GM19035 (cell line): ENCODE data around the gene OR8K3.

Experiments used
- ATAC-seq: cut with Tn5 transposase; IDR thresholded peaks from one replicate; pipeline ENCODE4 v1.9.1; 2021; ENCODE audit not compliant: unreplicated experiment

Gene OR8K3

DNA sequence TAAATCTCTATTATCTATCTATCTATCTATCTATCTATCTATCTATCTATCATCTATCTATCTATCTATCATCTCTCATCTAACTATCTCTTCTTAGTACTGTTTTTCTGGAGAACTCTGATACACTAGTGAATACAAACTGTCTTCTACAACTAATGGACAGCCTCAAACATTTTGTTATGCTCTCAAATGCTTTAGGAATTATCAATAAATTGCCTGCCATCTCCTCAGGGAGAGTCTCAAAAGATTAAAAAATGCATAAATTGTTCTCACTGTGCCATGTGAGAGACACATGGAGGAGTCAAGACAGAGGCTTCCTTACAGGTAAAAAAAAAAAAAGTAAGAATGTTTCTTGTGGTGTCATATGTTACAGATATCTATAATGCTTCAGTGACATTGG lies at the start of gene OR8K3:
Gene OR8K3 (plus strand): TSS at position 301 of the 400 bp plus-strand sequence. CDS start 3,163 bp downstream, outside the sequence.
- ATAC-seq = no peak

DNA sequence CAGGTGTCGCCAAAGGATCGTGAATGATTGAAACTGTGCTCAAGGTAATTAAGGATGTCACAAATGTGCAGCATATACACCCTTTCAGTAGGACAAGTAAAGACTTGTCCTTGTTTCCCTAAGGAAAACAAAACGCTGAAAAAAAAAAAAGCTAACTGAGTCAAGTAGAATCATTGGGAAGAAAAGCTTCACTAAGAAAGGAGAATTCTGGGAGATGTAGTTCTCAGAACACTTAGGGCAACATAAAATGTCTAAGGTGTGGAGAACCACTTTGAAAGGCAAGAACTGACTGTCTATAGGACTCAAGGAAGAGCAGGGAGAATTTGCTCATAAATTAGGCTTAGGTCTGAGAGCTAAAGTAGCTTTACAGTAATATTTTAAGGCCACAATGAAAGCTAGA lies 43.9 kb upstream of the OR8K3 start:
- no peak for ATAC-seq

DNA sequence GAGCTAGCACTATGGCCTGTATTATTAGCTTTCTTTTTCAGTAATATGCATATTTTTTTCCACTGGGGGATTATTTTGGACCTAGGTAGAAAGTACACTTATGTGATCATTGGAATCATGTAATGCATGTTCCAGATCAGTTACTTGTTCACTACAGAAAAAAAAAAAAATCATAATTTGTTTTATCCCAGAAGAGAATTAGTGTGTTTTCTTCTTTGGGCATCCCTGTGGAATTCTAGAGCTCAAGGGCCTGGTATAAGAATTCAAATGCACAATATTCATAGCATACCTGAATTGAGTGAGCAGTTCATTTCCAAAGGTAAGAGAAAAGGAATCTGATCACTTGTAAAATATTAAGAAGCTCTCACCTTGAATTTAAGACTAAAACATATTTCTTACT lies 41.1 kb upstream of the OR8K3 start, which contains the start of gene OR5T1:
Gene OR5T1 (plus strand): TSS at position 301 of the 400 bp plus-strand sequence. CDS start 1,485 bp downstream, outside the sequence.
- no peak for ATAC-seq

DNA sequence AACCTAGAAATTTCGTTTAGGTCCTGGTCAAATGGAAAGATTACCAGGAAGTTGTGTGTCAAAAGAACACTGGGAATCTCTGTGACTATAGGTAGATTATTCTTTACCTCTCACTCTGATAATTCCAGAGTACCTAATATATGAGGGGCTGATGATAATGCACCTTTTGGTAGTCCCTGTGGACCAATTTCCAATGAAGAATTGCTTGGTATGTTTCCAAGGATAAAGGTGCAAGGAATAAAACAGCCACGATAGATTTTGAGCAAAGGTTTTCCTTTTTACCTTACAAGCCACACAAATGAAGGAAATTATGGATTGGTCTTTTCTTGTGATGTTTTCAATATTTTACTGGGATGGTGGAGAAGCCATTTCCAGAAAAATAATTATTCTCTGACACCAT lies 22.8 kb upstream of the OR8K3 start, which contains the start of gene OR8H1:
Gene OR8H1 (minus strand): TSS at position 101 of the 400 bp plus-strand sequence. CDS start 1,192 bp downstream, outside the sequence.
- no peak for ATAC-seq

DNA sequence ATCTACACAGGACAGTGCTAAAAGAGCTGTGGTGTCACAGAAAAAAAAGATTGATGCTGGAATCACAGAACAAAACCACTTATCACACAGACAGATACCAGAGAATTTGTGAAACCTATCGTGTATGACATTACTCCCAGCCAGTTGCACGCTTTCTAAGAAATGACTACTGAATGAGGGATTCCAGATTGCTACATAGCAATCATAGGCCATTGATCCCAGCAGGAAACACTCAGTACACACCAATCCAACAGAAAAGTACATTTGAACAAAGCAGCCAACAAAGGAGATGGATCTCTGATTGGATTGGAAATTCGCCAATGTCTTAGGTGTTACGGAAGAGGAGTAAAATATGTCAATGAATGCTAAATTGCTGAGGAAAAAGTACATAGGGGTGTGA lies 18.0 kb upstream of the OR8K3 start:
- no peak for ATAC-seq

DNA sequence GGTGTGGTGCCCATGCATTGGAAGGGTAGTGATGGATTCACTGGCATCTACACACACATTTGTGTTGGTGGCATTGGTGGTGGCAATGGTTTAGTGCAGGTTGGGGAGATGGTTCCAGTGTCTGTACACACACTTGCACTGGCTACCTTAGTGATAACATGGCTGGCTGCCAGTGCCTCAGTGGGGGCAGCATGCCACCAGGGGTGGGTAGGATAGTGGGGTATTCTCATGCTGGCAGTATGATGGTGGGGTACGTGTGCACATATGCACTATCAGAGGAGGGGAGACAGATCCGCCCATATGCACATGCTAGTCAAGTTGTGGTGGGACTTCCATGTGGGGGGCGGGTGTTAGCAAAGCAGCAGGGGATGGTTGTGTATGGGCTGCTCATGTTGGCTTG lies 7.1 kb upstream of the OR8K3 start:
- ATAC-seq = no peak

DNA sequence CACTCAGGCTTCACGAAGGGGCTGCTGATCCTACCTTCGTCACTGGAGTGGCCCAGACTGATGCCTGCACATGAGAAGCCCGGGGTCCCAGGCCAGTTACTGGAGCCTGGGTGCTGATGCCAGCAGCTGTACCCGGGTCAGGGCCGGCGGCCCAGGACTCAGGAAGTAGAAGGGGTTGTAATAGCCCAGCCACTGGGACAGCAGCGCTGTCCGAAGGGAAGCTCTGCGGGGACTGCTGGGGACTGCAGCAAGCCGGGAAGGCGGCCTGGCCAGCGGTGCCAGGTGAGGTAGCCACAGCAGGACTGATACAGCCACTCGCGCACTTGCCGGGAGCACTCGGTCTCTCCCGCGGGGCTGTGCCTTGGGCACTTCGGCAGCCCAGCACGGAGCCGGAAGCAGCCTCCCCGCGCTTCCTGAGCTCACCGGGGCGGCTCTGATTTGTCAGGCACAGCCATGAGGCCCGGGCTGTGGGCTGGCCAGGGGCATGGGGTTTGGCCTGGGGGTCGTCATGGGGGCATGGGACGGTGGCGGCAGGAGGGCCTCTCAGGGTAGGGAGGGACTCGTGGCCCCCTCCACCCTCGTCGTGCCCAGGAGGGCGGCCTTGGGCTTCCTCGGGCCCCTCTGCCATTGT lies 17.0 kb downstream of the OR8K3 start:
- no peak for ATAC-seq

DNA sequence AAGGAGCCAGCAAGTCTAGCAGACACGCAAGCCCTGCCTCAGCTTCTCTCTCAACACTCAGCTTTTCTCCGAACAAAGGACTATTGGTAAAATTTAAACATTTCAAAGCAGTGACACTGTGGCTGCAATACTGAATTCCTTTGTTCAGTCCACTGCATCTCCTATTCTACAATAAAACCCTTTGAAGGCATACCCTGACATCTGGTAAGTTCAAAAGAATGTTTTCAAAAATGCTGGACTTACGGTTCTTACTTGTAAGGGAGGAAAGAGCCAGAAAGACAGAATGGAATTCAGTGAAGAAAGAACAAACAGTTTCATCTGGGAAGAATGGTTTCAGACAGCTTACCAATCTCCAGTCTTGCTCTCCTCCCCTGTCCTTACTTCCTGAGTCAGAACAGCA lies 18.2 kb downstream of the OR8K3 start:
- no peak for ATAC-seq

DNA sequence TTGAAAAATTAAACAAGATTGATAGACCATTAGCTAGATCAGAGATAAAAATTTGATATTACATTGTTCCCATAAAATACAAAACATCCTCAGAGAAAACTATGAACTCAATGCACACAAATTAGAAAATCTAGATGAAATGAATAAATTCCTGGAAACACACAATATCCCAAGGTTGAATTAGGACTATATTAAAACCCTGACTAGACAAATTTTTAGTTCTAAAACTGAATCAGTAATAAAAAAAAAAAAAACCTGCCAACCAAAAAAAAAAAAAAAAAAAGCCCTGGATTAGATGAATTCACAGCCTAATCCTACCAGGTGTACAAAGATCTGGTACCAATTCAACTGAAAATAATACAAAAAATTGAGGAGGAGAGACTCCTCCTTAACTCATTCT lies 25.3 kb downstream of the OR8K3 start:
- ATAC-seq = no peak

DNA sequence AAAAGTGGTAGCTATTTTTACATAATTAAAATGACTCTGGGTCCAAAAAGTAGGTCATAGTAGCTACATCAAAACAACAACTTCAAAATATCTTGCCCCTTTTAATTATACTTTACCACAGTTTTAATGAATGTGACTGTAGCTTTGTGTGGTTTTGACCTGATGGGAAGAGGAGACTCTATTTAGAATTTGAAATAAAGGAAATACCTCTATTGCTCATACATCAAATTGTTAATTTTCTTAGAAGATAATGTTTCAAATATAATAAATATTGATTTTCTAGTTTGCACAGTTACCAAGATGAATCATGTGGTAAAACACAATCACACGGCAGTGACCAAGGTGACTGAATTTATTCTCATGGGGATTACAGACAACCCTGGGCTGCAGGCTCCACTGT lies 30.8 kb downstream of the OR8K3 start, which contains the start of gene OR8K1:
Gene OR8K1 (plus strand): TSS at position 301 of the 400 bp plus-strand sequence. CDS start 0 bp downstream, at position 301.
- no peak for ATAC-seq

DNA sequence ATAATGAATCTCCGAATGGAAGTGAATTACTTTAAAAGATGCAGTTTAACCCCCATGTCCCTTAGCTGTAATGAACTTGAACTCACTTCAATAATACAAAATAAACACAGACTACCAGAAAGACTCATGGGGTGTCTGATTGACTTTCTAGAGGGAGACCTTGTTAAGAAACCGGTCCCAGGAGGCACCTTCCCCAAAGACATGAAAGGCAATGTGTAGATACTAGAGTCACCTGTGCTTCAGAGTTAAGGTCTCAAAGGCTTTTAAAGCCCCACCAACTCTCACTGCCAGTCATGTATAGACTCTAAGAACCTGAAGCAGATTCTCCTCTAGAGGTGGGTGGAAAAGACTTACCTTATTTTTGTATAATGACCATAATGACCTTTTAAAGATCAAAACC lies 39.0 kb downstream of the OR8K3 start, which contains the start of gene OR8J1:
Gene OR8J1 (plus strand): TSS at position 301 of the 400 bp plus-strand sequence. CDS start 5,956 bp downstream, outside the sequence.
- no peak for ATAC-seq
